GM10266 (cell line): Measurements from ENCODE around the gene DGUOK.
"Not testable (repeated sequence)": the region's sequence is repeated elsewhere in the genome, so short reads cannot be mapped to it uniquely, and the experiment has no call there.

Experiments used
- DNase-seq: peaks from one replicate; pipeline ENCODE4 v3.0.0; 2012; ENCODE audit errors: extremely low spot score
- CTCF ChIP-seq: IDR thresholded peaks from 2 replicates; pipeline ENCODE4 v1.5.1; 2012; ENCODE audit warnings: mild to moderate bottlenecking, low read depth; ENCODE audit not compliant: control insufficient read depth, insufficient read depth; ENCODE audit errors: missing control alignments

The DGUOK gene

DNA sequence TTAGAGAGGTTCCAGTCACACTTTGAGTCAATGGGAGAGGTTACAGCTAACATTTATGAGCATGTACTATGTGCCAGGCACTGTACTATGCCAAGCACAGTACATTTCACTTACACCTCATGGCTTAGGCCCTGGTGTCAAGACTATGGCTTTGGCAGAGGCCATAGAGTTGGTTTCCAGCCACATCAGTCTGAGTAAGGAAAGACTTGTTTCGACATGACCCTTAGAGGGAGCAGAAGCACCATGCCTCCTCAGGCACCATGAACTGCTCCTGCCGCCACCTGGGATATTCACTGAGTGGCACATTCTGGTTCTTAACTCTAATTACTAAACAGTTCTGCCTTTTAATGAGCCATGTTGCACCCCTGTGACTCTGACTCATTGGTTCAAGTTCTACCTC is 12.7 kb downstream of the DGUOK start:
- DNase-seq, result no peak
- peak; percentile 14 for TF ChIP-seq CTCF

DNA sequence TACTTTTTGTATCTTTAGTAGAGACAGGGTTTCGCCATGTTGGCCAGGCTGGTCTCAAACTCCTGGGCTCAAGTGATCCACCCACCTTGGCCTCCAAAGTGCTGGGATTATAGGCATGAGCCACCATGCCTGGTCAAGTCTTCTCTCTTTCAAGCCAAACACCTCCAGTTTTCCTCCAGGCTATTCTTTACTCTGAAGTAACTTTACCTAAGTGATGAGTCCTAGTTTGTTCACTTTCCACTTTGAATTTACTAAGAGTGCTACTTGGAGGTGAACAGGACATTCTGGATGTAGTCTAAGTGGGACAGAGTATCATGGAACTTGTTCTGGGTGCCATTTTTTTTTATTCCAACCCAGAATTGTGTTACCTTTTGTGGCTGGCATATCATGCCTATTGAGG is 13.4 kb downstream of the DGUOK start:
- DNase-seq, result not testable (repeated sequence)

DNA sequence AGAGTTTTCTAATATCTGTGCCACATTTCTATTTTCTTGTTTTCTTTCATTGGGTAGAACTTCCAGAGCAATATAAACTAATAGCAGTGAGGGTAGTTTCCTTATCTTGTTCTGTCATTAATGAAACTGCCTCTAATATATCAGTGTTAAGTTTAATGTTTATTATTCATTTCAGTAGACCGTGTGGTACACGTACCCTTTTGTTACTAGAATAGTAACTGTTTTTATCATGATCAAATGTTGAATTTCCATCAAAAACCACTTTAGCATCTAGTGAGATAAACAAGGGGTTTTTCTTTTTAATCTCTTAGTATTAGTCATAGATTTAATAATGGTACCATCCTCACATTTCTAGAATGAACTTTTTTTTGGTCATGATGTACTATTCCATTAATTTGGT is 16.0 kb downstream of the DGUOK start:
- no peak for TF ChIP-seq CTCF

GRCh38 chr2:73944714-73945113 is 18.0 kb downstream of the DGUOK start:
- DNase-seq, result peak; percentile 32
- no peak for TF ChIP-seq CTCF

More for the DNA sequence above, 16.0 kb downstream of the DGUOK start:
- DNase-seq, result no peak

DNA sequence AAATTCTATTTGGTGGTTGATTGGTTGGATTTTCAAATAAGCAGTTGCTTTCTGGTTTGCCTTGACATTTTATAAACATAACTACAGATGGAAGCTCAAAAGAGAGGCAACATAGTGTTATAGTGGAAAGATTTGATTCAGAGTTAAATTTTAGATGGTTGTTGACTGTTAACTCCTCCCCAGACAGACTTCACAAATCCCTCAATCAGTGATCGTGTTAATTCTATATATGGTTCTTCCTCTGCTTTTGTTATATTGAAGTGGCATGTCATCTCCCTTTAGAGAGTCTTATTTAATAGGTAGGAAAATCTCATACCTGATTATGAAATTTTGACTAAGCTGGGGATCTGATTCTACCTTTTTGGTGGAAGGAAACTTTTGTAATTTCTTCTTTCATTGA is 19.5 kb downstream of the DGUOK start:
- no peak for DNase-seq
- TF ChIP-seq CTCF, result no peak

- DNase-seq, result no peak
- no peak for TF ChIP-seq CTCF
Observed at GRCh38 chr2:73946666-73947065, 20.0 kb downstream of the DGUOK start.

- TF ChIP-seq CTCF, result no peak
- no peak for DNase-seq
Observed at GRCh38 chr2:73947412-73948018, 20.8 kb downstream of the DGUOK start.

DNA sequence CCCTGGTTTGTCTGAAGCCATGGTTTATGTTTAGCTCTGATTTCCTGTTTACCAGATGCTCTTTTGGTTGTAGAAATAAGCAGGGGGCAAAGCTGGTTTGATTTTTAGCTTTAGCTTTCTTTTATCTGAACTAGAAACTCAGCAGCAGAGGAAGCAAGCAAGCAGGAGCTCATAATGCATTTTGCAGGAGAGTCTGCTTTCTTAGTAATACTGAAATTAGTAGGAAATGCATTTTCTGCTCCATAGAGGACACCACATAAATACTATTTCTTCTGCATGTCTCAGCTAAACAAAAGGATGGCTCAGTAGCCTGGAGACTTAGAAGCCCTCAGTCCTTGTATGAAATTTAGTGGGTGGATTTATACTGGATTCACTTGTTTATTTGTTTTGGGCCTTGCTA is 23.1 kb downstream of the DGUOK start:
- DNase-seq, result no peak
- TF ChIP-seq CTCF, result no peak
